SK-N-SH (cell line): ENCODE measurements around the gene CSTF3.

Experiments used
- CTCF ChIP-seq: fragments of 200-600 bp; sonication (generic); IDR thresholded peaks from 2 replicates; pipeline ENCODE4 v1.6.1; 2017; ENCODE audit warnings: antibody characterized with exemption, mild to moderate bottlenecking, moderate library complexity
- POLR2AphosphoS5 ChIP-seq: IDR thresholded peaks from 2 replicates; pipeline ENCODE4 v1.6.1; 2012; ENCODE audit warnings: low read depth, low read length
- REST ChIP-seq: IDR thresholded peaks from 2 replicates; pipeline ENCODE4 v1.6.1; 2012; ENCODE audit warnings: mild to moderate bottlenecking, low read depth, low read length, moderate library complexity

GRCh38 chr11:33187998-33188722, 26.9 kb upstream of the CSTF3 start:
- TF ChIP-seq POLR2AphosphoS5 (no peak), CTCF (no peak), REST (no peak)
